Activated T-helper 17 cell treated with anti-CD3 and anti-CD28 coated beads, Interleukin-2, amount 50 U/mL, for 72 hours (primary cell): ENCODE measurements around the gene PER1. TPM values are rescaled to one million over a fixed set of nuclear protein-coding genes. Genes with fewer than 3 reads are reported as not detected.
A peak's percentile ranks its signal among the peaks of the same experiment; 100 is the strongest.

Experiments
- ATAC-seq: fragments of 150-1000 bp; cut with Tn5 transposase; replicated peaks from 2 replicates; pipeline ENCODE4 v1.10.0; 2021; ENCODE audit warnings: mild to moderate bottlenecking, moderate library complexity
- H3K27ac Mint-ChIP-seq: one replicate; pipeline ENCODE4 v1.8.0; 2022; ENCODE audit warnings: mixed read lengths
- H3K27me3 Mint-ChIP-seq: one replicate; pipeline ENCODE4 v1.8.0; 2022; ENCODE audit warnings: mixed read lengths
- H3K36me3 Mint-ChIP-seq: one replicate; pipeline ENCODE4 v1.8.0; 2022; ENCODE audit warnings: low read depth, mild to moderate bottlenecking, mixed read lengths
- H3K4me1 Mint-ChIP-seq: one replicate; pipeline ENCODE4 v1.8.0; 2022; ENCODE audit warnings: mixed read lengths
- H3K4me3 Mint-ChIP-seq: one replicate; pipeline ENCODE4 v1.8.0; 2022; ENCODE audit warnings: mild to moderate bottlenecking, mixed read lengths
- H3K9me3 Mint-ChIP-seq: one replicate; pipeline ENCODE4 v1.8.0; 2022; ENCODE audit warnings: mixed read lengths
- total RNA-seq, 2 donors: library from RNA; stranded (reverse); gene quantifications; one replicate each; pipeline ENCODE4 v1.2.3, GENCODE V29; 2022

PER1 gene
- total RNA-seq, 2 donors from 2014 or later: 52.0 to 269 TPM

DNA sequence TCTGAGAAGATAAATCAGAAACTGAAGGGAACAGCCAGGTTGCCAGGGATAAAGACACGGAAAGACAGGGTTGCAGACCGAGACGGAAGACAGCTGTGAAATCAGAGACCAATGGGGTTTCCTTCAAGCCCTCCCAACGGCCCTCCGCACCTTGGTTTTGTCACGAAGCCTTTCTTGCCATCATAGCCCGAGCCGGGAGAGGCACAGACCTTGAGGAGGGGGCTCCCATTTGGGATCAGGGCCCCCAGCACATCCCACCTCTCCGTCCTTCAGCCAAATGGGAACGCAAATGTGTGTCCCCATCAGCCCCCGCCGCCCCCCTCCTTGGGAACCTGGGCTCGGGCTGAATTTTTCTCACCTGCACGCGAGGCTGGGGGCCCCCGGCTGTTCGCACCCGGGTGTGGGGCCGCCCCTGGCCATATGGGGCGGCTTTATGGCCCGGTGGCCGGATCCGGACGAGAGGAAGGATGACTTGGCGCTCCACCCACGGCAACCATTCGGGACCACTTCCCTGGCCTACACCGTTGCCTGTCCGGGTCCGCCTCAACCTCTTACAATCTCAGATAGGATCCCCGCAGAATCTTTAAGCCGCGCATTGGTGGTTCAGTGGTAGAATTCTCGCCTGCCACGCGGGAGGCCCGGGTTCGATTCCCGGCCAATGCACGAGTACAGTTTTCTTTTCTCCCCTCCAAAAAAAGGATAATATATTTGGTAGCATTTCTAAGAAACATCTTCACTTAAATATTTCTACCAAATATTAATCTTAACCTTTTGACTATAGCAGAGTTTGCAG, 26.9 kb downstream of the PER1 start:
- Mint-ChIP-seq H3K4me1 (peaks cover 49% of the 10 kb centered on the region), H3K27ac (peak overlapping the region; percentile 99), H3K4me3 (peak overlapping the region; percentile 95), H3K36me3 (peaks cover 44% of the 10 kb centered on the region), H3K27me3 (peaks cover 27% of the 10 kb centered on the region), H3K9me3 (no peaks in the 10 kb centered on the region)
- peak; percentile 39 for ATAC-seq

DNA sequence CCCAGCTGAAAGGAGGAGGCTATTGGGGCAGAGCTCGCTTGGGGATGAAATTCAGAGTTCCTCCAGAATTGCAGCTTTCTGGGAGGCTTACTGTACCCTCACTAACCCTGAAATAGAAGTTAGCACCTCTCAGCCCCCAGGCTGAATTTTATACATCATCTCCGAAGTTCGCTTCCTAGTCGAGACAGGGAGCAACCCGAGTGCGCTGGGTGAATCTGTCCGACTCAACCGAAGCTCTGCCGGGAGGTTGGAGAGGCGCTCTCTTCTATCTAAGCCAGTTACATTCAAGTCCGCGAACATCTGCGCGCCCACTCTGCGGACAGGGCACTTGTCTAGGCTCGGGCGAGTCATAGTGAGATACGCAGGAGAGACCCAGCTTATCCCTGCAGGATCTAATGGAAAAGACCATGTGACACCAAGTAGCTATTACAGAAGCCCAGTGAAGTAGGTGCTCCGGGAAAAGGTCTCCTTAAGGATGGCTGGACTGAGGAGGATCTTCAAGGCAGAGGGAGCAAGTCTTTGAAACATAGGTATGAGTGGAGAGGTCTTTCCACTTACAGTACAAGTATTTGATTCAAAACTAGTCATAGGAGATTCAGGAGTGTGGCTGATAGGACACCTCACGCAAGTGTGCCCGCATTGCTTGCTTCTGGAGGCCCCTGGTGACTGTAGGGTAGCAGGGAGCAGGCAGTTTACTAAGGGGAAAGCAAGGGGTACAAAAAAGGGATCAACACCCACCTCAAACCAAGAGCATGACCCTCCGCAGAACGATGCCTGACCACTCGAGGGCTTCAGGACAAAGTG, 27.7 kb downstream of the PER1 start:
- H3K36me3 Mint-ChIP-seq: peaks cover 52% of the 10 kb centered on the region
- H3K27ac Mint-ChIP-seq: peak overlapping the region; percentile 99
- ATAC-seq: no peak
- H3K9me3 Mint-ChIP-seq: no peaks in the 10 kb centered on the region
- peaks cover 27% of the 10 kb centered on the region for H3K27me3 Mint-ChIP-seq
- H3K4me1 Mint-ChIP-seq: peaks cover 57% of the 10 kb centered on the region
- H3K4me3 Mint-ChIP-seq: peak overlapping the region; percentile 95

DNA sequence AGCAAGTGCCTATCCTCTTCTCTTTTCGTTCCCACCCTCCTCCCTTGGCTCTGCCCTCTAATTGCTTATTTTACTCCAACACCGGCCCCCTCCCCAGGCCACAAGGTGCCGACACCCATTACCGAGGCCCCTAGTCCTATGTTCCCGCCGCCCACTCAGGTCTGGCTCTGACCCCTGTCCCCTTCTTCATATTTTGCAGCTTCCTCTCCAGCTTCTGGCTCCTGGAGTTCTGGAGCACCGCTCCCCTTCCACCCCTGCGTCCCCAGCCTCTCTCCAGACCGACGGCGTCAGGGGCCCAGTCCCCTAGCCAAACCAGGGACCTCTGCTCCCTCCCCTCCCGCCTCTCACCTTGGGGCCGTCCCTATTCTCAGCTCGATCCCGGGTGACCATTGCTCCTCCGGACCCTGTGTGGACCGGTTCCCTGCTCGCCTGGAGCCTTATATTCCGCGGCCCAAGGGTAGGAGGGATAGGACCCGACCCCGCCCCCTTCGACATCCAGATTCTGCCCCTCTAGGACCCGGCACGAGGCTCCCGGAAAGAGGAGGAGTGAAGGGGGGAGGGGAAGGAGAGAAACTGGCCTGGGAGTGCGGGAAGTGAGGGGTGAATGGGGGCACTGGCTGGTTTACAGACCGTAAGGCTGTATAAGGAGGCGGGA, 28.4 kb downstream of the PER1 start, which contains the start of gene HES7:
Gene HES7, minus strand, starts transcription at position 412 of the 655 bp plus-strand sequence. Its CDS starts 22 bp downstream, at position 390.
- peaks cover 60% of the 10 kb centered on the region for H3K36me3 Mint-ChIP-seq
- H3K27ac Mint-ChIP-seq: peak within 1 kb of the TSS; percentile 99
- H3K27me3 Mint-ChIP-seq: peaks cover 27% of the 10 kb centered on the region

DNA sequence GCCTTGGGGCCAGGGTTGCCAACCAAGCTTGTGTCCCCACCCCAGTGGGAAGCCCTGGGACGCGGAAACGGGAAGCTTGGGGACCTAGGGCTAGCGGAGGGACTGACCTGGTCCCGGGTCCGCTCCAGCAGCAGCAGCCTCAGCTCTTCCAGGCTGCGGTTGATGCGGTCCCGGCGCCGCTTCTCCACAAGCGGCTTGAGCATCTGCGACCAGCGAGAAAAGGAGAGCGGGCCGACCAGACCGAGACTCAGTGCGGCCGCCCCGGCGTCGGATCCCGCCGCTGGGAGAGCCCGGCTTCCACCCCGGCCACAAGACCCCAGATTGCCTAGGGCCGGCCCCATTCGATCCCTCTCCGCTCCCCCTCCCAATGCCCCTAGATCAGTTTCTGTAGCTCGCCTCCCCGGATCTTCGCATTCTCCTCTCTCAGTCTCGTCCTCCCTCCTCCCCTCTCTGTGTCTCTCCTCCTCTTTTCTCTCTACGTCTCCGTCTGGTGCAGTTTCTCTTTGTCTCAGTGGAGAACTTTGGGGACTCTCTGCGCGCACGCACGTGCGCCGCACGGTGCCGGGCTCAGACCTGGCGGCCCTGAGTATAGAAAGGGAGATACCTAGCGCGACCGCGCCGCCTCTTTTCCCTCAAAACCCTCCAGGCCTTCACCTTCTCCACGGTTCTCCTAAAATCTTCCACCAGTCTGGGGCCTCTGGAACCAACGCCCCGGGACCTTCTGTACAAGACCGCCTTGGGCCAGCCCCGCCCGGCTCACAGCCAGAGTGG, 29.1 kb downstream of the PER1 start:
- H3K27me3 Mint-ChIP-seq: peaks cover 27% of the 10 kb centered on the region
- peaks cover 65% of the 10 kb centered on the region for H3K36me3 Mint-ChIP-seq
- H3K9me3 Mint-ChIP-seq: no peaks in the 10 kb centered on the region
- peak overlapping the region; percentile 67 for H3K27ac Mint-ChIP-seq
- H3K4me1 Mint-ChIP-seq: peaks cover 68% of the 10 kb centered on the region
- ATAC-seq: no peak
- peak overlapping the region; percentile 95 for H3K4me3 Mint-ChIP-seq

More for the DNA sequence above, 28.4 kb downstream of the PER1 start, which contains the start of gene HES7:
- ATAC-seq: no peak
- Mint-ChIP-seq H3K4me1 (peaks cover 62% of the 10 kb centered on the region), H3K9me3 (no peaks in the 10 kb centered on the region), H3K4me3 (peak within 1 kb of the TSS; percentile 95)

DNA sequence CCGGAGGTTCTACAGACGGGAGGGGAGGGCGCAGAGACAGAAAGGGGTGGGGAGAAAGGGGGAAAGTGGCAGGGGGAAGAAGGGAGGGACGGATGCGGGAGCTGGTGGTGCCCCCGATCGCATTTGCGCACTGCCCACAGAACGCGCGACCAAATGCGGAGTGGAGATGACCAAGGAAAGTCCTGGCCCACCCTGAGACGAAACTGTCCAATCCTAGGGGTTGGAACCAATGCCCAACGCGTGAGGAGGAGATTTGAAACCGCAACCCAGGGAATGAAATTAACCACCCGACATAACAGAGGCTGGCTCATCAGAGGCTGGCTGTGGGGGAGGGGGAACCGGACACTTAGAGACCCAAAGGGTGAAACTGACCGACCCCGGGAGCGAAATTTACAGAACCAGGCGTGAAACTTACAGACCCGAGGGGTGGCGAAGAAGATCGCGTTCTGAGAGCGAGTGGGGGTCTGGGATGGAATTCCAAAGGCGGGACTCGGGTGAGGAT, 29.7 kb downstream of the PER1 start:
- Mint-ChIP-seq H3K4me3 (peak overlapping the region; percentile 95), H3K9me3 (no peaks in the 10 kb centered on the region), H3K4me1 (peaks cover 74% of the 10 kb centered on the region), H3K36me3 (peaks cover 65% of the 10 kb centered on the region), H3K27ac (no peak overlapping the region), H3K27me3 (peaks cover 27% of the 10 kb centered on the region)
- ATAC-seq: no peak

DNA sequence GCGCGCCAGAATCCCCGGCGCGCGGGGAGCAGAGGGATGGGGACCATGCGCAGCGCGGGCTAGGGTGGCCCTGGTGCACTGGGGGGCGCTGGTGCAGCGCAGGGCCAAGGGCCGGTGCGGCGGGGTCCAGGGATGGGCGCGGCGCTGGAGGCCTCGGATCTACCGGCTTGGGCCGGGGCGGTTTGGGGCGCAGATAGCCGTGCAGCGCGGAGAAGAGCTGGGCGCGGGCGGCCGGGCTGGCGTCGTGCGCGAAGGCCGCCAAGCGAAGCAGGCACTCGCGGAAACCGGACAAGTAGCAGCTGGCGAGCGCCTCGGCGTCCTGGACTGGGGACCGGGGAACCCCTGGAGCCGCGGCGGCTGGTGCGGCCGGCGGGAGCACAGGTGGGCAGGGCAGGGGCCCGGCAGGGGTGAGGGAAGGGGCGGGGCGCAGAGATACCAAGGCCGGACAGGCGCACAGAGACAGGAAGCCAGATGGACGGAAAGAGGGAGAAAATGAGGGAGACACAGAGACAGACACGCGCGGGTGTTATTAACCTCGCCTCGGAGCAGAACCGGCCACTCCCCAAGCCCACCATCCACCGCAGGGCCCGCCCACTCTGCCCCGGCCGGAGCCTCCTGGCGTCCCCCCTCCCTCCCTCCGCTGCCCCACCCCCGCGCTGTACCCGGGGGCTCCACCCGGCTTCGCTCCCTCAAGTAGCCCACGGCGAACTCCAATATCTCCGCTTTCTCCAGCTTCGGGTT, 30.4 kb downstream of the PER1 start:
- H3K27ac Mint-ChIP-seq: no peak overlapping the region

DNA sequence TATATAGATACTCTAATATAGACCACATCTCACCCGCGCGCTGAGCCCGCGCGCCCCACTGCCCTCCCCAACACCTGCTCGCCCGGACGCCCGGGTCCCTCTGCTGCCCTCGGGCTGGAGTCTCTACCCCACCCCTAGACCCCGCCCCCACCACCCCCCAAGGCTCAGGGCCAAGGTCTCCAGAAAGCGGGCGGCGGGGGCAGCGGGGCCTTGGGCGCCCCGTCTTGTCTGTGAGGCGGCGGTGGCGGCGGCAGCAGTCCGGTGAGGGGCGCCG, 30.9 kb downstream of the PER1 start:
- Mint-ChIP-seq H3K27me3 (peaks cover 25% of the 10 kb centered on the region), H3K4me3 (peak overlapping the region; percentile 95), H3K4me1 (peaks cover 64% of the 10 kb centered on the region), H3K36me3 (peaks cover 59% of the 10 kb centered on the region), H3K9me3 (no peaks in the 10 kb centered on the region), H3K27ac (peak overlapping the region; percentile 100)
- ATAC-seq: no peak

More for the DNA sequence above, 30.4 kb downstream of the PER1 start:
- peak; percentile 4 for ATAC-seq
- peak overlapping the region; percentile 95 for H3K4me3 Mint-ChIP-seq
- H3K27me3 Mint-ChIP-seq: peaks cover 22% of the 10 kb centered on the region
- no peaks in the 10 kb centered on the region for H3K9me3 Mint-ChIP-seq
- peaks cover 68% of the 10 kb centered on the region for H3K4me1 Mint-ChIP-seq
- H3K36me3 Mint-ChIP-seq: peaks cover 64% of the 10 kb centered on the region

DNA sequence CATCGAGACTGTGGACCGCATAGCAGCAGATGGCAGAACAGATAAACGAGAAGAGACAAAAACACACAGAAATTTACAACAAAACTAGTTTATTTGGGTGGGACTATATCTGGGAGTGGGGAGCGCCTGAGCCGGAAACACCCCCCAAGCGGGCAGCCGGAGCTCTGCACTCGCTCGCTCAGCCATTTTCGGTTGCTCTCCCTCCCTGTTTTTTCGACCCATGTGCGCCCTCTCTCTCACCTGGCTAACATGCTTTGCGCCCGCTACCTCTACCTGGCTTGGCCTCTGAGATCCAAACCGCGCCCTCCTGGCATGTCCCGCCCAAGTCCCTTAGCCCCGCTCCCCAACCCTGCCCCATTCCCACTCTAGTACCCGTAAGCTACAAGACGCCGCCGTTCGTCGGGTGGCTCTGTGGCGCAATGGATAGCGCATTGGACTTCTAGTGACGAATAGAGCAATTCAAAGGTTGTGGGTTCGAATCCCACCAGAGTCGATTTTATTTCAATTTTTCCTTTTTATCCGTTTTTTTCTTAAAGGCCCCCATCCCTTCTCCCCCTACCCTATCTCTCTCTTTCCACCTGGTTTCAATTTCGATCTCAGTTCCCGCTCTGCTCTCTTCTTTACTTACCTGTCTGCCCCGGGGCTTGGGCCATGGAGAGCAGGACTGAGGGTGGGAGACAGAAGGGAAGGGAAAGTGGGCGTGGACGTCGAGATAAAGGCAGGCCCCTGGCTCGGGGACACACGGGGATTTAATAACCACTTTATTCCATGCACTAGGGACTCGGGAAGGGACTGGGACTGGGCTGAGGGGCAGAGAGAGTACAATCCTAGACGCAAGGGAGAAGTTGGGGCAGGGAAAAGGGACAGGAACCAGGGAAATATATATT, 31.4 kb downstream of the PER1 start:
- peak; percentile 10 for ATAC-seq
- peaks cover 27% of the 10 kb centered on the region for H3K27me3 Mint-ChIP-seq
- peak overlapping the region; percentile 95 for H3K4me3 Mint-ChIP-seq
- H3K36me3 Mint-ChIP-seq: peaks cover 53% of the 10 kb centered on the region
- no peaks in the 10 kb centered on the region for H3K9me3 Mint-ChIP-seq
- peak overlapping the region; percentile 100 for H3K27ac Mint-ChIP-seq
- peaks cover 58% of the 10 kb centered on the region for H3K4me1 Mint-ChIP-seq

DNA sequence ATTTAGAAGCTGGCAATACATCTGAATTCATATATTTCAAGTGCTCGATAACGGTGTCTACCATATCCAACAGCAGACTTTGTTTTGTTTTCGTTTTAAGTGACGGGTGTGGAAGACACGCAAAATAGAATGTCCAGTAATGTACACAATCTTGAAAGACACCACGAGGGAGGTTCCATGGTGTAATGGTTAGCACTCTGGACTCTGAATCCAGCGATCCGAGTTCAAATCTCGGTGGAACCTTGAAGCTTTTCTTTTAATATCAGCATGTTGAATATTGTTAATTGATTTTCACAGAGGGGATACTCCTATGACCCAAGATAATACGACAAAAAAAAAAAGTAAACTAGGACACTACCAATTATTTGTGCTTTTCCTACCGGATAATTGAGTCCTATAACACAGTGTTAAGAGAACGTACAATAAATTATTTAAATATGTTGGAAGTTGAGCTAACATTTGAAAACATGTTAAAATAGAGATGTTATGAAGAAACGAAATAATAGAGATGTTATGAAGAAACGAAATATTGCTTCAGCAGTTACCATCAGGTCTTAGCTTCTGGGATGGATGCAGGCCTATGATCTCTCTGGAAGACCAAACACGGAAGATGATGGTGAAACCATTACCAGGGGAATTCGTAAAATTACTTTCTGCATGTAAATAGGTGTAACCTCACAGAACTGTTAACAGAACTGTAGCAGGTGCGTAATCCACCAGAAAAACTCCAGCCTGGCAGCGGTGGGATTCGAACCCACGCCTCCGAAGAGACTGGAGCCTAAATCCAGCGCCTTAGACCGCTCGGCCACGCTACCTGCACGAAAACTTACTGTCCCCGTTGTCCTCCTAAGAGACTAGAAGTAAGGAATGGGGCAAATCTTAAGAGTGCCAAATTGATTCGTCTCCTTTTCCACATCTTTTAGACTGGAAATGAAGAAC, 32.4 kb downstream of the PER1 start:
- peak; percentile 52 for ATAC-seq
- peaks cover 44% of the 10 kb centered on the region for H3K36me3 Mint-ChIP-seq
- H3K27me3 Mint-ChIP-seq: peaks cover 33% of the 10 kb centered on the region
- H3K4me1 Mint-ChIP-seq: peaks cover 51% of the 10 kb centered on the region
- H3K4me3 Mint-ChIP-seq: peak overlapping the region; percentile 95
- H3K9me3 Mint-ChIP-seq: no peaks in the 10 kb centered on the region
- H3K27ac Mint-ChIP-seq: peak overlapping the region; percentile 100

DNA sequence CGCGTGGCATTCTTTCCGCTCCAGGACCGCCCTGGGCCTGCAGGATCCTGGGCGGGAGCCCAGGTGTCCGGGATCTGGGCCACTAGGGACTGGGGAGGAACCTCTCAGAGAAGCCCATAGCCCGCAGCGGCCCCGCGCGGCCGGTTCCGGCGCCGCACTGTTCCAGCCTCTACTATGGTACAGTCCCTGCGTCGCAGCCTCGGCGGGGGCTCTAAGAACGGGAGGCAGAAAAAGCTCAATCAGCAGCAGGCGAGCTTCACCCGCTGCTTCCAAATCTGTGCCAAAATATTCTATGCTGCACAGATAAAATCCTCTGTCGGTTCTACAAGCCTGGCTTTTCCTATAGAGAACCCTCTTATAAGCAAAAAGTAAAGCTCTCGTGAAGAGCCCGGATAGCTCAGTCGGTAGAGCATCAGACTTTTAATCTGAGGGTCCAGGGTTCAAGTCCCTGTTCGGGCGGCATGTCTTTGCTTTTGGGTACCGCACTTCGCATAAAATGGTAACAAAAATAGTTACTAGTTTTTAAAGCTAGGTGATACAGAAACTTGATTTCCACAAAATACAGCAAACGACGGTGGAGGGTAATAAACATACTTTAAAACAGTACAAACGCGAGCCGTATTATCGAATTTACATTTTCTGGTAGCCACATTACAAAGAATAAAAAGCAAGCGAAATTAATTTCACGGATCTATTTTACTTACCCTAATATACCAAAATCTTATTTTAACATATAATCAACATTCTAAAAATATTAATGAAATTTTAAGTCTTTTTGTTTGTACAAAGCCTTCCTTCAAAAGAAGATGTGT, 33.2 kb downstream of the PER1 start:
- H3K27me3 Mint-ChIP-seq: peaks cover 33% of the 10 kb centered on the region
- H3K36me3 Mint-ChIP-seq: peaks cover 39% of the 10 kb centered on the region
- peaks cover 43% of the 10 kb centered on the region for H3K4me1 Mint-ChIP-seq
- H3K4me3 Mint-ChIP-seq: peak overlapping the region; percentile 95
- H3K27ac Mint-ChIP-seq: peak overlapping the region; percentile 100
- H3K9me3 Mint-ChIP-seq: no peaks in the 10 kb centered on the region
- ATAC-seq: peak; percentile 65
